Adrenal gland (tissue), 5 donors: ENCODE measurements around the gene MICAL3.

Experiments used
- CTCF ChIP-seq, 6 experiments: fragments of 450-650 bp in 4 of 6; fragments of 200-600 bp in 2 of 6; sonication (generic) in 1 of 6; IDR thresholded peaks; 1 replicate in 5 of 6; 2 replicates in 1 of 6; pipeline versions ENCODE4 v1.5.1 to v1.8.0; 2016 to 2021; ENCODE audit warnings: antibody characterized with exemption in 6 of 6, mild to moderate bottlenecking in 2 of 6, moderate library complexity in 1 of 6
- POLR2A ChIP-seq, 2 donors: fragments of 450-650 bp; IDR thresholded peaks; one replicate each; pipeline ENCODE4 v1.6.1; 2017; ENCODE audit warnings: antibody characterized with exemption in 2 of 2, mild to moderate bottlenecking in 2 of 2, moderate library complexity in 1 of 2
- donor health status: DM: no; HTN: no; CAD: no.

GRCh38 chr22:17896586-17896985 lies 127.8 kb downstream of the MICAL3 start:
- peak in 5 of 6 experiments; percentile 42 to 64 (median 57) for TF ChIP-seq CTCF (IDR thresholded peaks at IDR 0.05)
- TF ChIP-seq POLR2A (IDR thresholded peaks at IDR 0.05): no peak
